ENCODE data around the gene AGBL4. TPM values are rescaled to one million over a fixed set of nuclear protein-coding genes. Genes with fewer than 3 reads are reported as not detected.
"Not testable (repeated sequence)": the region's sequence is repeated elsewhere in the genome, so short reads cannot be mapped to it uniquely, and the experiment has no call there.

AGBL4 gene
- total RNA-seq, 1 donor from 2014 or later, result 0.45 TPM

DNA sequence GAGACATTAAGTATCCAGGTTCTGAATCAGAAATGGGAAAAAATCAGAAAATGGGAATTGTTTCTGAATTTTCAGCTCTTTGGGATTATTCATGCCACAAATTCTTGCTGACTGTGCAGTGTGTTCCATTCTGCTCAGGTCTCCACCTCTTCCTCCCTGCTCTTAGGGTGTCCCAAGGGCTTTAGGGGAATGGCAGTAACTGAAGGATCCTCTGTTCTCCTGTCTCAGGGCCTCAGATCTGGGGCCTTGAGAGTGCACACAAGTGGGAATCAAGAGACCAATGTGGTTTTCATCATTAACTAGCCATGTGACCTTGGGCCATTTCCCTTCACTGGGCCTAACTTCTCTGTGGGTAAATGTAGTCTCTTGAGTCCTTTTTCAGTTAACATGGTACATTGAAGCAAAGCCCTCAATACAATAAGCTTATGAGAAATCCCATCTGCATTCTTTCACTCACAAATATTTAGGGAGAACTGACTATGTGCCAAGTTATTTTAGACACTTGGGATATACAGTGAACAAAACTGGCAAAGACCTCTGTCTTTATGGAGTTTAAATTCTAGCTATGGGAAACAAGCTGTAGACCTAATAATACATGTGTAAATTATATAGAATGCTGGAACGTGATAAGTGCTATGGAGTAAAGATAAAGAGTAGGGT lies 1476.1 kb downstream of the AGBL4 start:
- no peak for DNase-seq (ENCODE audit: low read depth)

GRCh38 chr1:48543854-48544253 lies 1479.9 kb downstream of the AGBL4 start:
- DNase-seq (ENCODE audit: low read depth), result no peak

DNA sequence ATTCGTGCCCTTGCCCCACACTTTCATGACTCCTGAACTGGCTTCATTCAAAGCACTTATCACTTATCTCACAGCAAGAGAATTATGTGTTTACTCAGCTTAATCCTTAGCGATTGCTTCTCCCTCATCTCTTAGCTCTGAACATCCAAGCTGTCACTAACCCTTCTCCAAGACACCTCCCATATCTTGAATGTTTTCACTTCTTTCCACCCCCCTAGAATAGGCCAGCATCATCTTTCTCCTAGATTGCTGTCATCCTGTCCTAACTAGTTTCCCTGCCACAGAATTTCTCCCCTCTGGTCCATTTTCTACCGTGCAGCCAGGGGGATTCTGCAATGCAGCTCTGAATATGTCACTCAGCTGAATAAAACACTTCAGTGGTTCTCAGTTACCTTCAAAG lies 1483.2 kb downstream of the AGBL4 start:
- DNase-seq (ENCODE audit: low read depth), result no peak

DNA sequence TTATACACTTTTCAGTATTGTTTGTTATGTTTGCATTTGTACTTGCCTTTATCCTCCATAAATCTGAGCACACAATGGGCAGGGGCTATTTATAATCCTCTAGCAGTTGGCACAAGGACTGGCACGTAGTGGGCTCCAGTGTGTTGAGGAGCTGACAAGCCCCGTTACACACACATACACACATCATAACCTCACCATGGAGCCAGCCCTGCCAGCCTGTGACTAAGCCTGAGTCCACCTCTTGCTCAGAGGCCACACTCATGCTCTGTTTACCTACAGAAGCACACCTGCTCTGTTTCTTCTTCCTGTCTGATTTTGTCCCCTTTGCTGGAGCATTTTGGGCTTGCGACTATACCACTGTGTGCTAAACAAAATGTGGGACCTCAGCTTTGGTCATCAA lies 1487.3 kb downstream of the AGBL4 start:
- no peak for DNase-seq (ENCODE audit: low read depth)

- no peak for DNase-seq (ENCODE audit: low read depth)
These were observed 1490.8 kb downstream of the AGBL4 start for GRCh38 chr1:48532976-48533375.

GRCh38 chr1:48530727-48531351 lies 1492.9 kb downstream of the AGBL4 start:
- peak; percentile 46 for DNase-seq (ENCODE audit: low read depth)

- DNase-seq (ENCODE audit: low read depth), result no peak
These were observed 1496.7 kb downstream of the AGBL4 start for GRCh38 chr1:48527051-48527450.

- peak; percentile 21 for DNase-seq (ENCODE audit: low read depth)
These were observed 1497.6 kb downstream of the AGBL4 start for GRCh38 chr1:48526008-48526710.

GRCh38 chr1:48524892-48525467 lies 1498.8 kb downstream of the AGBL4 start:
- no peak for DNase-seq (ENCODE audit: low read depth)

GRCh38 chr1:48523558-48523957 lies 1500.2 kb downstream of the AGBL4 start:
- DNase-seq (ENCODE audit: low read depth), result no peak

DNA sequence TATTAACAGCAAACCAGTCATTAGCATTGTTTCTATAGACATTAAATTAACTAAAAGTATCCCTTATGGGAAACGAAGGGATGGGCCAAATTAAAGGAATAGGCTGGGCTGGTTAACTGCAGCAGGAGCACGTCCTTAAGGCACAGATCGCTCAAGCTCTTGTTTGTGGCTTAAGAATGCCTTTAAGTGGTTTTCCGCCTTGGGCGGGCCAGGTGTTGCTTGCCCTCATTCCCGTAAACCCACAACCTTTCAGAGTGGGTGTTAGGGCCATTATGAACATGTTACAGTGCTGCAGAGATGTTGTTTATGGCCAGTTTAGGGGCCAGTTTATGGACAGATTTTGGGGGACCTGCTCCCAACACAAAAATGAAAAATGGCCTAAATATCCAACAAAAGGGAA lies 1503.9 kb downstream of the AGBL4 start:
- not testable (repeated sequence) for DNase-seq (ENCODE audit: low read depth)

DNA sequence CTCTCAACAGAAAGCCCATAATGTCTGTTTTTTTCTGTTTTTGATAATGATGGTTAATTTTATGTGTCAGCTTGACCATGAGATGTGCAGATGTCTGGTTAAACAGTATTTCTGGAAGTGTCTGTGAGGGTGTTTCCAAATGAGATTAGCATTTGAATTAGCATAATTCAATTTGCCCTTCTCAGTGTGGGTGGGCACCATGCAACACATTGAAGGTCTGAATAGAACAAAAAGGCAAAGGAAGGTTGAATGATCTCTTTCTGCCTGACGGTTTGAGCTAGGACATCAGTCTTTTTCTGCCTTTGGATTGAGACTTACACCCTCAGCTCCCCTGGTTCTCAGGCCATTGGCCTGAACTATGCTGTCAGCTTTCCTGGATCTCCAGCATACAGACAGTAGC lies 1516.9 kb downstream of the AGBL4 start:
- no peak for DNase-seq (ENCODE audit: low read depth)

DNA sequence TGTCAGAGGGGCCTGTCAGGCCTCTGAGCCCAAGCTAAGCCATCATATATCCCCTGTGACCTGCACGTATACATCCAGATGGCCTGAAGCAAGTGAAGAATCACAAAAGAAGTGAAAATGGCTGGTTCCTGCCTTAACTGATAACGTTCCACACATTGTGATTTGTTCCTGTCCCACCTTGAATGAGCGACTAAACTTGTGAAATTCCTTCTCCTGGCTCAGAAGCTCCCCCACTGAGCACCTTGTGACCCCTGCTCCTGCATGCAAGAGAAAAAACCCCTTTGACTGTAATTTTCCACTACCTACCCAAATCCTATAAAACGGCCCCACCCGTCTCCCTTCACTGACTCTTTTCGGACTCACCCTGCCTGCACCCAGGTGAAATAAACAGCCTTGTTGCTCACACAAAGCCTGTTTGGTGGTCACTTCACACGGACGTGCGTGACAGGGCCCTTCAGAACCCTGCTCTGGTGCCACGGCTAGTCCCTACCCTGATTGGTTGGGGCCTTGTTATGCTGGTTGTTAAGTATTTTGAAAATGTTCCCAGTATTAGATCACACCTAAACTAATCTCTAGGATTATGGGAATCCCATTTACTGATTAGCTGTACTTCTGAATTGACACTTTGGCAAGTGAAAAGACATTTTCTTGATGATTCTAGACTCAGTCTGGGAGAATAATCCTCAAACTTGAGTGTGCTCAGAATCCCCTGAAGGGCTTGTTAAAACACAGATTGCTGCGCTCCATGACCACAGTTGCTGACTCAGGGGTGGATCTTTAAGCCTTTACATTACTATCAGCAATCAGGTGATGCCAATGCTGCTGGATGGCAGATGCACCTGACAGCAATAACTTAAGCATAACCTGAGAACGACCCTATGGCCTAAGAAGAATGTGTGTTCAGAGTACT lies 1523.0 kb downstream of the AGBL4 start:
- no peak for DNase-seq (ENCODE audit: low read depth)

GRCh38 chr1:48499211-48499735 lies 1524.5 kb downstream of the AGBL4 start:
- DNase-seq (ENCODE audit: low read depth), result no peak

DNA sequence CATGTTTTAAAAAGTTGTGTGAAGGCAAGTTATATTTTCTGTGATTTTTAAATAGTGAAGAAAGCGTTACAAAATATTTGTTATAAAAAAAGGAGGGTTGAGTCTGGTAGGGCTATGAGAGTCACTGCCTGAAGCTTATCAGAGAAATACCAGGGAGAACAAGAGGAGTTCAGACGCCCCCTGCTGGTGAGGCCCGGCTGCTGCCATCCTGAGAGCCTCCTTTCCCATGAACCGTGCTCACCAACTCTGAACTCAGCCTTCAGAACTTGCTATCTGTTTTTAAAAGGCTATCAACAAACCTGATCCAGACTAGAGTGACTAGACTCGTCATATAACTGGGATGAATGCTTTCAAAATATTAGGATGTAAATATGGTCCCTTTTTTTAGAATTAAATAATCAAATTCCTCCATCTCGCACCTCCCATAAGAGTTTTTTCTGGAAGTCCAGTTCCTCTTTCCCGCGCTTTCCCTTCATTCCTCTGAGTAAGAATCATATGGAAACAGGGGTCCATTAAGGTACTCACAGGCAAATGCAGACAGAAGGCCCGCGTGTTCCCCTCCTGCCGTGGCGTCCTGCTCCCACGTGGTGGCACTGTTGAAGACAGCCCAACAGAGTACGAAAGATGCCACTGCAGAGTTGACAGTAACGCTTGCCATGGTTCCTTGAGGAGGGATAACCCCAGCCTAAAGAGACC lies 1525.5 kb downstream of the AGBL4 start:
- DNase-seq (ENCODE audit: low read depth), result peak; percentile 46

DNA sequence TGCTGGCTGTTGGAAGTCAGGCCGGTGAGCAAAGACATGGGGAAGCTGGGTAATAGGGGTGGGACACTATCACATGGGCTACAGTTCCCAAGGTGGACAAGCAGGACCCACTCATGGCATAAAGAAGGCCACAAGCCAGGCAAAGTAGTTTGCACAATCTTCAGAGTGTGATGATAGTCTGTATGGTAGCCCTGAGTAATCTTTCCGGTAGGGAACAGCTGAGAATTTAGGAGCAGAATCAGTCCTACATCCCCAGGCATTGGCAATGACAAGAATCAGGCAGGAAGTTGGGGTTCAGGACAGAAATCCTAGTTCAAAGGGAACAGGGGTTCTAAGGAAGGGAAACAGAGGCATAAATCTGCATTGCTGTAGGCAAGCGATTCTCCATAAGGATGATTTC lies 1527.8 kb downstream of the AGBL4 start:
- no peak for DNase-seq (ENCODE audit: low read depth)

DNA sequence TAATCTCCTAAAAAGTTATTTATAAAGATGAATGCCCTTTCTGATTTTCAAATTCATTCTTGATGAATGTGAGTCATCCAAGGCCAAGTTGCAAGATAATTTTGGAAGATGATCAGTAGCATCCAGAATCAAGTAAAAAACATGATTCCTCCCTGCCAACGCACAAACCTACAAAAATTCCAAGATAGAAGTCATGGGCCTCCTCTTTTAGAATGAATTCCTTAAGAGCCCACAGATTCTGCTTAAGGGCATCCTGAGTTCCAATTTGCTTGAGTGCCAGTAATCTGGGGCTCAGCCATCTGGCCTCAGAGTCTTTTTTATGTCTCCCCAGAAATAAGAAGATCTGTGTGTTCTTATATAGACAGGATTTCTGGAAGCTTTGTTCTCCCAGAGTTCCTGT lies 1528.6 kb downstream of the AGBL4 start:
- DNase-seq (ENCODE audit: low read depth), result no peak

DNA sequence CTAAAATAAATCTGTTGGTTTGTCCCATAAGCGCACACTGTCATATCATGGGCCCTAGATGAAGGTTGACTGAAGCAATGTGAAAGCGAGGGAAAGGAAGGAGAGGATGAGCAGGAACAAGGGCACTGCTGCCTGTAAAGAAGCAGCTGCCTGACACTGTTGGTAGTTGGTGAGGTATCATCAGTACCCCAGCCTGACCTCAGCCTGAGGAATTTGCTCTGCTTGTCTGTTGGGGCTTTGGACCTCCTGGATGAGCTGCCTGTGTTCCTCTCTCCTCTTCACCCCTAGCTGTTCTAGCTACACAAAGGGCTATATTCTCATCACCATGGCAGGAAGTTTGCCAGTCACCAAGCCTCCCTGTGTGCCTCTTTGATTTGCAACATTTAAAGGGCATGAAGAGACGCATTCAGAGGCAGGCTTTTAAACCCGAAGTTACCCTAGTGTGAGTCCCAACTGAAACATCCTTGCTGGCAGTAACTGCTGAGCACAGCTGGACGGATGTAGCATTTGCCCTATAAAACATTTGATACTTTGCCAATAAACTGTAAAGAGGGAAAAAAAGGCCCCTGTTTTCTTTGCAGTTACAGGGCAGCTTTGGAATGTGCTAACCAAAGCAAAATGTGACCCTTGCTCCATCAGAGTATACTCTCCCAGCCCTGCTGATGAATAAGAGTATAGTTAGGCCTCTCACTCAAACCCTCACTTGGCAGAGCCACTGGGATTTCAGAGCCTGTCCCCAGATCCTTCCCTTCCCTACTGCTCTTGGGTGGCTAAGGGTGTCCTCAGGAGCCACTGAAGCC lies 1529.6 kb downstream of the AGBL4 start:
- DNase-seq (ENCODE audit: low read depth), result peak; percentile 85

DNA sequence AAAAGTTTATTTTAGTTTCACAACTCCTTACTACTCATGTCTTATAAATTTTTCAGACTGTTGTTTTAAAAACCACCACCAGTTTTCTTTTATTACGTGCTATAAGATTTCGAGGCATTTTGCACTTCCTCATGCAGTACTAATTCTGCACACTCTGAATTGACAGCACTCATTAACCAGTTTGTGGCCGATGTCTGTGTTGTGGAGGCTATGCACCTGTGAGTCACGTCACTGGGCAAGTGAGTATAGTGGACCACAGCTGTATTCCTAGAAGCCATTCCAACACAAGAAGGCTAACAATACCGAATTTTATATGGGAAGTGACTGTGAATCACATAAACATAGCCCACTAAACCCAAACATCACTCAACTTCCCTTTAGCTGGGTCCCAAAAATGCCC lies 1530.7 kb downstream of the AGBL4 start:
- DNase-seq (ENCODE audit: low read depth), result no peak

DNA sequence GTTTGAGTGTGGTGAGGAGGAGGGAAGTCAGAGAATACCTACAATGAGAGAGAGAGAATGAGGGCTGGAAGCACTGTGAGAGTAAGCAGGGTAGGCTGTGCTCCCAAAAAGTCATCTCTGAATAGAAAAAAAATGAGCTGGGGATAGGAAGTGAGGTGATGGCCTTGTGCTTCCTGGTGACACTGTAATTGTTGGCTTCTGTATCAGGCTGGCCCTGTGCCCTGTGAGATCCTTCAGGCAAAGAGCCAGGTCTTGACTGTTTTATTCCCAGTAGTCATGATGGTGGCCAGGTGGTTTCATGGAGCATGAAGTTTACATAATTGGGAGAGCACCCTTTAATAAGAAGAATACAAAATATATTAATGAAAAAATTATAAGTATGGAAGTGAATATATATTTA lies 1531.4 kb downstream of the AGBL4 start:
- no peak for DNase-seq (ENCODE audit: low read depth)
